GM23248 (cell line): Measurements from ENCODE around the gene MAPK8. TPM values are rescaled to one million over a fixed set of nuclear protein-coding genes. Genes with fewer than 3 reads are reported as not detected.

Experiments
- DNase-seq: peaks from one replicate; pipeline ENCODE4 v3.0.0-alpha.2; 2015
- H2AFZ ChIP-seq: fragments of 200-600 bp; sonication (generic); 2 replicates; pipeline ENCODE4 v1.6.1; 2016; ENCODE audit warnings: antibody characterized with exemption
- H3F3A ChIP-seq: fragments of 200-600 bp; sonication (generic); 2 replicates; pipeline ENCODE4 v1.6.1; 2016; ENCODE audit warnings: mild to moderate bottlenecking, antibody characterized with exemption, mixed run types; ENCODE audit not compliant: insufficient read depth
- H3K27ac ChIP-seq: fragments of 200-600 bp; sonication (generic); 2 replicates; pipeline ENCODE4 v1.5.1; 2016; ENCODE audit warnings: mild to moderate bottlenecking
- H3K27me3 ChIP-seq: fragments of 200-600 bp; sonication (generic); replicated peaks from 2 replicates; pipeline ENCODE4 v1.6.1; 2016; ENCODE audit warnings: mild to moderate bottlenecking; ENCODE audit not compliant: insufficient read depth
- H3K36me3 ChIP-seq: fragments of 200-600 bp; sonication (generic); 2 replicates; pipeline ENCODE4 v1.6.1; 2016; ENCODE audit warnings: low read depth, mild to moderate bottlenecking
- H3K4me1 ChIP-seq: fragments of 200-600 bp; sonication (generic); 2 replicates; pipeline ENCODE4 v1.6.1; 2016; ENCODE audit warnings: mild to moderate bottlenecking; ENCODE audit not compliant: insufficient read depth
- H3K4me2 ChIP-seq: fragments of 200-600 bp; sonication (generic); one replicate; pipeline ENCODE4 v1.6.1; 2016; ENCODE audit warnings: mild to moderate bottlenecking; ENCODE audit not compliant: unreplicated experiment
- H3K4me3 ChIP-seq: fragments of 200-600 bp; sonication (generic); 2 replicates; pipeline ENCODE4 v1.5.1; 2016; ENCODE audit warnings: mild to moderate bottlenecking
- H3K79me2 ChIP-seq: fragments of 200-600 bp; sonication (generic); 2 replicates; pipeline ENCODE4 v1.6.1; 2016; ENCODE audit warnings: mild to moderate bottlenecking; ENCODE audit not compliant: insufficient read depth
- H3K9ac ChIP-seq: fragments of 200-600 bp; sonication (generic); 2 replicates; pipeline ENCODE4 v1.6.1; 2016; ENCODE audit warnings: mild to moderate bottlenecking
- H3K9me2 ChIP-seq: fragments of 200-600 bp; sonication (generic); 2 replicates; pipeline ENCODE4 v1.6.1; 2016; ENCODE audit warnings: mixed run types, mild to moderate bottlenecking, moderate library complexity; ENCODE audit not compliant: insufficient read depth
- H3K9me3 ChIP-seq: fragments of 200-600 bp; sonication (generic); one replicate; pipeline ENCODE4 v1.6.1; 2017; ENCODE audit warnings: low read depth
- H4K20me1 ChIP-seq: fragments of 200-600 bp; sonication (generic); 2 replicates; pipeline ENCODE4 v1.6.0; 2016; ENCODE audit not compliant: insufficient read depth
- EZH2 ChIP-seq: fragments of 200-600 bp; sonication (generic); IDR thresholded peaks from 2 replicates; pipeline ENCODE4 v1.6.1; 2018; ENCODE audit warnings: antibody characterized with exemption, mild to moderate bottlenecking; ENCODE audit not compliant: insufficient read depth, poor library complexity, severe bottlenecking
- EZH2phosphoT487 ChIP-seq: fragments of 200-600 bp; sonication (generic); IDR thresholded peaks from 2 replicates; pipeline ENCODE4 v1.6.1; 2018; ENCODE audit warnings: antibody characterized with exemption, moderate library complexity, mild to moderate bottlenecking, low read depth; ENCODE audit not compliant: insufficient read depth
- WGBS, 2 experiments: methylation state at CpG; one replicate each; pipeline ENCODE4 v1.1.6; 2015 to 2017; ENCODE audit warnings: low lambda C conversion rate in 2 of 2, low coverage in 1 of 2; ENCODE audit errors: missing lambda C conversion rate in 2 of 2; 5-methylcytosine and 5-hydroxymethylcytosine counted together
- in situ Hi-C: fragments of 300-500 bp; cut with MboI; formaldehyde crosslinking; loops from 2 replicates; pipeline ENCODE4 v1.15.0; 2020
- polyA plus RNA-seq: library from polyadenylated mRNA; unstranded; fragments of >200 nt; fragmentation: Nextera tagmentation; extraction: Ambion mirVana; gene quantifications from 2 replicates; pipeline ENCODE4 v1.2.1, GENCODE V29; 2016
- total RNA-seq: library from RNA; depleted of rRNA; stranded (reverse); fragments of >200 nt; shearing (Covaris generic); gene quantifications from 2 replicates; pipeline ENCODE4 v1.2.3, GENCODE V29; 2014

The MAPK8 gene
- total and polyA plus RNA-seq, 2 experiments from 2014 or later = 44.4 to 78.7 TPM

- Histone ChIP-seq H3F3A (no peaks in the 10 kb centered on the region), H3K4me3 (no peak overlapping the region), H3K4me1 (no peaks in the 10 kb centered on the region), H2AFZ (no peak overlapping the region), H4K20me1 (no peaks in the 10 kb centered on the region), H3K27me3 (no peaks in the 10 kb centered on the region), H3K79me2 (peaks cover 37% of the 10 kb centered on the region), H3K36me3 (no peaks in the 10 kb centered on the region), H3K9ac (no peak overlapping the region), H3K9me2 (no peaks in the 10 kb centered on the region), H3K4me2 (no peak overlapping the region), H3K9me3 (no peaks in the 10 kb centered on the region), H3K27ac (no peak overlapping the region)
- in situ Hi-C loops = no loop called here
- 87% methylated on average over 9 of the region's 9 CpGs for WGBS, 2 experiments
- DNase-seq = no peak
- TF ChIP-seq EZH2 = no peak
- no peak for TF ChIP-seq EZH2phosphoT487
These were observed 157.8 kb downstream of the MAPK8 start for GRCh38 chr10:48464121-48464870.

GRCh38 chr10:48464871-48465736 lies 158.6 kb downstream of the MAPK8 start:
- TF ChIP-seq EZH2phosphoT487 (no peak), EZH2 (no peak)
- Histone ChIP-seq H3K27me3 (no peaks in the 10 kb centered on the region), H3K4me2 (no peak overlapping the region), H3K4me1 (no peaks in the 10 kb centered on the region), H2AFZ (no peak overlapping the region), H3K79me2 (peaks cover 45% of the 10 kb centered on the region), H3F3A (no peaks in the 10 kb centered on the region), H3K9me3 (no peaks in the 10 kb centered on the region), H3K9ac (no peak overlapping the region), H3K27ac (no peak overlapping the region), H4K20me1 (no peaks in the 10 kb centered on the region), H3K9me2 (no peaks in the 10 kb centered on the region), H3K36me3 (no peaks in the 10 kb centered on the region), H3K4me3 (no peak overlapping the region)
- in situ Hi-C loops = no loop called here
- 64 to 66% methylated on average over 26 to 27 of the region's 27 CpGs for whole genome bisulfite sequencing, 2 experiments
- no peak for DNase-seq

GRCh38 chr10:48465860-48466521 lies 159.5 kb downstream of the MAPK8 start:
- no peak overlapping the region for H3K27ac ChIP-seq
- in situ Hi-C loops = no loop called here

GRCh38 chr10:48466611-48467240 lies 160.2 kb downstream of the MAPK8 start:
- no peaks in the 10 kb centered on the region for H3K36me3 ChIP-seq
- H3F3A ChIP-seq = no peaks in the 10 kb centered on the region
- peaks cover 8% of the 10 kb centered on the region for H3K4me1 ChIP-seq
- 30 to 32% methylated on average over 25 to 30 of the region's 43 CpGs for WGBS, 2 experiments
- peaks cover 3% of the 10 kb centered on the region; the same call in 1 of the 2 replicates for H4K20me1 ChIP-seq
- H3K9ac ChIP-seq = no peak overlapping the region
- no peak overlapping the region for H3K27ac ChIP-seq
- DNase-seq = no peak
- H3K9me2 ChIP-seq = no peaks in the 10 kb centered on the region
- no peaks in the 10 kb centered on the region for H3K9me3 ChIP-seq
- H3K4me2 ChIP-seq = no peak overlapping the region
- in situ Hi-C loops = no loop called here
- H3K79me2 ChIP-seq = peaks cover 55% of the 10 kb centered on the region
- TF ChIP-seq EZH2 (no peak), EZH2phosphoT487 (no peak)
- H3K27me3 ChIP-seq = no peaks in the 10 kb centered on the region
- H2AFZ ChIP-seq = no peak overlapping the region
- H3K4me3 ChIP-seq = no peak overlapping the region

More at GRCh38 chr10:48465860-48466521, 159.5 kb downstream of the MAPK8 start:
- no peaks in the 10 kb centered on the region for H3K27me3 ChIP-seq
- peaks cover 49% of the 10 kb centered on the region for H3K79me2 ChIP-seq
- H3K9me2 ChIP-seq = no peaks in the 10 kb centered on the region
- no peak overlapping the region for H3K4me3 ChIP-seq
- H3K4me2 ChIP-seq = no peak overlapping the region
- H2AFZ ChIP-seq = no peak overlapping the region
- no peaks in the 10 kb centered on the region for H3F3A ChIP-seq
- H3K36me3 ChIP-seq = no peaks in the 10 kb centered on the region
- TF ChIP-seq EZH2phosphoT487 = no peak
- no peak for TF ChIP-seq EZH2
- 0 out of 2 replicates have a peak, but pooled peaks cover under 1% of the 10 kb centered on the region for H3K4me1 ChIP-seq
- H3K9me3 ChIP-seq = no peaks in the 10 kb centered on the region
- no peaks in the 10 kb centered on the region for H4K20me1 ChIP-seq
- H3K9ac ChIP-seq = no peak overlapping the region
- DNase-seq = no peak
- WGBS, 2 experiments = 48 to 68% methylated on average over 20 to 39 of the region's 42 CpGs
